NCI-H128 (cell line): Measurements from ENCODE around the gene FUT3.
"Not testable (repeated sequence)": the region's sequence is repeated elsewhere in the genome, so short reads cannot be mapped to it uniquely, and the experiment has no call there.

Experiments used
- DNase-seq: peaks from one replicate; lab custom pipeline; 2025; ENCODE audit not compliant: unreplicated experiment; lab: John Stamatoyannopoulos, UW

FUT3 gene

GRCh38 chr19:5850189-5850588 lies 1.1 kb downstream of the FUT3 start:
- DNase-seq: no peak

DNA sequence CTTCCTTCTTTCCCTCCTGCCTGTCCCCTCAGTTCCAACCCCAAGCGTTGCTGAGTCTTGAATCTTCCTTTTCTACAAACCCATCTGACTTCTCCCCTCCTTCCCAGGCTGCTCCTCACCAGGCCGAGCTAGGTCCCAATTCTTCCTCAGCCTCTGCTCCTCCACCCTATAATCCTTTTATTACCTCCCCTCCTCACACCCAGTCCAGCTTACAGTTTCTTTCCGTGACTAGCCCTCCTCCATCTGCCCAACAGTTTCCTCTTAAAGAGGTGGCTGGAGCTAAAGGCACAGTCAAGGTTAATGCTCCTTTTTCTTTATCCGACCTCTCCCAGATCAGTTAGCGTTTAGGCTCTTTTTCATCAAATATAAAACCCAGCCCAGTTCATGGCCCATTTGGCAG lies 2.6 kb downstream of the FUT3 start:
- DNase-seq: not testable (repeated sequence)

DNA sequence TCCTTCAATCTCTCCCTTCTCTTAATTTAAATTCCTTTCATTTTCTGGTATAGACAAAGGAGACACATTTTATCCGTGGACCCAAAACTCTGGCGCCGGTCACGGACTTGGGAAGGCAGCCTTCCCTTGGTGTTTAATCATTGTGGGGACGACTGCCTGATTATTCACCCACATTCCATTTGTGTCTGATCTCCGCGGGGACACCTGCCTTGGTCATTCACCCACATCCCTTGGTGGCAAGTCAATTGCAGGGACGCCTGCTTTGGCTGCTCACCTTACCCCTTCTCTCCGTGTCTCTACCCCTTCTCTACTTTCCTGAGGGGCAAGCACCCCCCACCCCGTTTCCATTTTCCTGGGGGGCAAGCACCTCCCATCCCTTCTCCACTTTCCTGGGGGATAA lies 3.4 kb downstream of the FUT3 start:
- DNase-seq: not testable (repeated sequence)

- no peak for DNase-seq
Observed at GRCh38 chr19:5844456-5845433, 6.5 kb downstream of the FUT3 start.

GRCh38 chr19:5843295-5843927 lies 7.8 kb downstream of the FUT3 start:
- DNase-seq: no peak

DNA sequence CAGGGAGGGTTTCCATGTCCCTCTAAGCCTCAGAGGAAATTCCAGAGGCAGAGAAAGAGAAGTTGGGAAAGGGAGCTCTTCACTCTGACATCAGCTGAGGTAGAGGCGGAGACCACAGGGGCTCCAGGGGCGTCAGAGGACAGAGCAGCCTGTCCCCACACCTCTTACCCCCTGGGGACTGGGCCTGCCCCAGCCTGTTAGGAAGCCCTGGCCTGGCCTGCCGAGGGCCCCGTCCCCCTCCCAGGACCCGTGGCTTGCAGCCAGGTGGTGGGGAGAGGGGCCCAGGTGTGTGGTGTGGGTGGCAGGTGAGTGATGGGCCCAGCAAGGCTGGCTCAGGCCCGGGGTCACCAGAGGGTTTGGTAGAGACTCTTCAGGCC lies 9.5 kb downstream of the FUT3 start:
- DNase-seq: not testable (repeated sequence)

- DNase-seq: no peak
Observed at GRCh38 chr19:5839065-5840017, 11.9 kb downstream of the FUT3 start, which contains the start of gene FUT6. FUT6 (minus strand) TSS chr19:5839702; CDS start chr19:5832567, 7,135 bp downstream.

GRCh38 chr19:5838353-5839064 lies 12.7 kb downstream of the FUT3 start:
- DNase-seq: no peak

GRCh38 chr19:5837761-5838352 lies 13.4 kb downstream of the FUT3 start:
- no peak for DNase-seq

- DNase-seq: no peak
Observed at GRCh38 chr19:5832527-5833216, 18.6 kb downstream of the FUT3 start.

GRCh38 chr19:5832061-5832460 lies 19.2 kb downstream of the FUT3 start:
- no peak for DNase-seq

- DNase-seq: no peak
Observed at GRCh38 chr19:5831159-5831558, 20.1 kb downstream of the FUT3 start.

- no peak for DNase-seq
Observed at GRCh38 chr19:5829567-5830310, 21.5 kb downstream of the FUT3 start.

GRCh38 chr19:5828661-5829566 lies 22.3 kb downstream of the FUT3 start:
- peak; percentile 55 for DNase-seq

GRCh38 chr19:5827891-5828660 lies 23.2 kb downstream of the FUT3 start:
- peak; percentile 94 for DNase-seq

DNA sequence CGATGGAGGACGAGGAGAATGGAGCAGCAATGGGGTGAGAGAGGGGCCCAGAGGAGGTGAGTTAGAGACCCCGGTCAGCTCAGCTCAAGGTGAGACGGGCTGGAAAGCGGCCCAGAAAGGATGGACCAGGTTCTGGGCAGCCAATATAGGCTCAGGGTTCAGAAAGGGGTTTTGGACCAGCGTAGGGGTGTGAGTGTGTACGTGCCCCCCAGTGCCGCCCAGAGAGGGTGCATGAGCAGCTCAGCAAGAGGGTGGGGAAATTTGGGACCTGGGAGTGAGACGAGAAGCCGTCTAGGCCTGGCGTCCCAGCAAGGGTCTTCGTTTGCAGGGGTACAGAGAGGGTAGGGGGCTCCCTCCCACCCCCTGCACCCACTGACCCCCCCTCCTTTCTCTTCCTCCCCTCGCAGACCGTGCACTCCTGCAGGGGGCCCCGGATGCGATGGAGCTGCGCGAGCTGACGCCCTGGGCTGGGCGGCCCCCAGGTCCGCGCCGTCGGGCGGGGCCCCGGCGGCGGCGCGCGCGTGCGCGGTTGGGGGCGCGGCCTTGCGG lies 23.8 kb downstream of the FUT3 start:
- no peak for DNase-seq
